ENCODE measurements around the gene FREM1.

Gene FREM1

GRCh38 chr9:14899042-14899814 is 11.0 kb downstream of the FREM1 start:
- H3K27ac ChIP-seq (ENCODE audit: low read depth, low read length), result no peak overlapping the region
- H3K27me3 ChIP-seq (ENCODE audit: insufficient read depth, low read length), result no peaks in the 10 kb centered on the region; the same call in 1 of the 2 replicates
- H2AFZ ChIP-seq (ENCODE audit: low read length, unreplicated experiment), result peak overlapping the region; percentile 9
- no peaks in the 10 kb centered on the region for H3K36me3 ChIP-seq (ENCODE audit: insufficient read depth, low read length)
- H3K4me1 ChIP-seq (ENCODE audit: control insufficient read depth, insufficient read depth, low read length, unreplicated experiment), result no peaks in the 10 kb centered on the region
- peak overlapping the region; percentile 21; the same call in 1 of the 2 replicates for H3K4me3 ChIP-seq (ENCODE audit: low read depth, low read length)
- no peaks in the 10 kb centered on the region for H3K79me2 ChIP-seq (ENCODE audit: control insufficient read depth, insufficient read depth, low read length, unreplicated experiment)

GRCh38 chr9:14895806-14896205 is 14.4 kb downstream of the FREM1 start:
- Histone ChIP-seq H3K79me2 (ENCODE audit: control insufficient read depth, insufficient read depth, low read length, unreplicated experiment) (no peaks in the 10 kb centered on the region), H3K36me3 (ENCODE audit: insufficient read depth, low read length) (no peaks in the 10 kb centered on the region), H3K27ac (ENCODE audit: low read depth, low read length) (no peak overlapping the region), H3K4me1 (ENCODE audit: control insufficient read depth, insufficient read depth, low read length, unreplicated experiment) (no peaks in the 10 kb centered on the region), H3K4me3 (ENCODE audit: low read depth, low read length) (no peak overlapping the region), H2AFZ (ENCODE audit: low read length, unreplicated experiment) (no peak overlapping the region), H3K27me3 (ENCODE audit: insufficient read depth, low read length) (no peaks in the 10 kb centered on the region; the same call in 1 of the 2 replicates)

- no peaks in the 10 kb centered on the region for H3K4me1 ChIP-seq (ENCODE audit: control insufficient read depth, insufficient read depth, low read length, unreplicated experiment)
- H3K4me3 ChIP-seq (ENCODE audit: low read depth, low read length), result no peak overlapping the region
- no peaks in the 10 kb centered on the region for H3K36me3 ChIP-seq (ENCODE audit: insufficient read depth, low read length)
- no peaks in the 10 kb centered on the region for H3K27me3 ChIP-seq (ENCODE audit: insufficient read depth, low read length)
- no peaks in the 10 kb centered on the region for H3K79me2 ChIP-seq (ENCODE audit: control insufficient read depth, insufficient read depth, low read length, unreplicated experiment)
- no peak overlapping the region for H3K27ac ChIP-seq (ENCODE audit: low read depth, low read length)
- no peak overlapping the region for H2AFZ ChIP-seq (ENCODE audit: low read length, unreplicated experiment)
Observed at GRCh38 chr9:14893280-14893679, 16.9 kb downstream of the FREM1 start.

GRCh38 chr9:14891332-14891731 is 18.9 kb downstream of the FREM1 start:
- Histone ChIP-seq H3K79me2 (ENCODE audit: control insufficient read depth, insufficient read depth, low read length, unreplicated experiment) (no peaks in the 10 kb centered on the region), H3K4me3 (ENCODE audit: low read depth, low read length) (no peak overlapping the region), H3K27ac (ENCODE audit: low read depth, low read length) (no peak overlapping the region), H3K36me3 (ENCODE audit: insufficient read depth, low read length) (no peaks in the 10 kb centered on the region), H3K27me3 (ENCODE audit: insufficient read depth, low read length) (no peaks in the 10 kb centered on the region), H2AFZ (ENCODE audit: low read length, unreplicated experiment) (no peak overlapping the region), H3K4me1 (ENCODE audit: control insufficient read depth, insufficient read depth, low read length, unreplicated experiment) (no peaks in the 10 kb centered on the region)

- Histone ChIP-seq H3K4me1 (ENCODE audit: control insufficient read depth, insufficient read depth, low read length, unreplicated experiment) (no peaks in the 10 kb centered on the region), H3K27me3 (ENCODE audit: insufficient read depth, low read length) (no peaks in the 10 kb centered on the region), H3K4me3 (ENCODE audit: low read depth, low read length) (no peak overlapping the region), H3K36me3 (ENCODE audit: insufficient read depth, low read length) (no peaks in the 10 kb centered on the region), H3K27ac (ENCODE audit: low read depth, low read length) (no peak overlapping the region), H3K79me2 (ENCODE audit: control insufficient read depth, insufficient read depth, low read length, unreplicated experiment) (no peaks in the 10 kb centered on the region), H2AFZ (ENCODE audit: low read length, unreplicated experiment) (no peak overlapping the region)
Observed at GRCh38 chr9:14889451-14889850, 20.8 kb downstream of the FREM1 start.

- Histone ChIP-seq H3K27me3 (ENCODE audit: insufficient read depth, low read length) (no peaks in the 10 kb centered on the region), H2AFZ (ENCODE audit: low read length, unreplicated experiment) (no peak overlapping the region), H3K4me3 (ENCODE audit: low read depth, low read length) (no peak overlapping the region), H3K79me2 (ENCODE audit: control insufficient read depth, insufficient read depth, low read length, unreplicated experiment) (no peaks in the 10 kb centered on the region), H3K27ac (ENCODE audit: low read depth, low read length) (no peak overlapping the region), H3K36me3 (ENCODE audit: insufficient read depth, low read length) (no peaks in the 10 kb centered on the region), H3K4me1 (ENCODE audit: control insufficient read depth, insufficient read depth, low read length, unreplicated experiment) (no peaks in the 10 kb centered on the region)
Observed at GRCh38 chr9:14888875-14889274, 21.4 kb downstream of the FREM1 start.

GRCh38 chr9:14888272-14888671 is 22.0 kb downstream of the FREM1 start:
- no peaks in the 10 kb centered on the region for H3K27me3 ChIP-seq (ENCODE audit: insufficient read depth, low read length)
- no peaks in the 10 kb centered on the region for H3K79me2 ChIP-seq (ENCODE audit: control insufficient read depth, insufficient read depth, low read length, unreplicated experiment)

GRCh38 chr9:14887149-14887548 is 23.1 kb downstream of the FREM1 start:
- Histone ChIP-seq H3K27me3 (ENCODE audit: insufficient read depth, low read length) (no peaks in the 10 kb centered on the region), H2AFZ (ENCODE audit: low read length, unreplicated experiment) (no peak overlapping the region), H3K27ac (ENCODE audit: low read depth, low read length) (no peak overlapping the region), H3K4me1 (ENCODE audit: control insufficient read depth, insufficient read depth, low read length, unreplicated experiment) (no peaks in the 10 kb centered on the region), H3K4me3 (ENCODE audit: low read depth, low read length) (no peak overlapping the region), H3K36me3 (ENCODE audit: insufficient read depth, low read length) (no peaks in the 10 kb centered on the region), H3K79me2 (ENCODE audit: control insufficient read depth, insufficient read depth, low read length, unreplicated experiment) (no peaks in the 10 kb centered on the region)

More at GRCh38 chr9:14888272-14888671, 22.0 kb downstream of the FREM1 start:
- Histone ChIP-seq H2AFZ (ENCODE audit: low read length, unreplicated experiment) (no peak overlapping the region), H3K36me3 (ENCODE audit: insufficient read depth, low read length) (no peaks in the 10 kb centered on the region), H3K4me3 (ENCODE audit: low read depth, low read length) (no peak overlapping the region), H3K27ac (ENCODE audit: low read depth, low read length) (no peak overlapping the region), H3K4me1 (ENCODE audit: control insufficient read depth, insufficient read depth, low read length, unreplicated experiment) (no peaks in the 10 kb centered on the region)

- H3K27ac ChIP-seq (ENCODE audit: low read depth, low read length), result no peak overlapping the region
- no peaks in the 10 kb centered on the region for H3K36me3 ChIP-seq (ENCODE audit: insufficient read depth, low read length)
- no peaks in the 10 kb centered on the region for H3K4me1 ChIP-seq (ENCODE audit: control insufficient read depth, insufficient read depth, low read length, unreplicated experiment)
- no peaks in the 10 kb centered on the region for H3K79me2 ChIP-seq (ENCODE audit: control insufficient read depth, insufficient read depth, low read length, unreplicated experiment)
- H3K4me3 ChIP-seq (ENCODE audit: low read depth, low read length), result no peak overlapping the region
- H2AFZ ChIP-seq (ENCODE audit: low read length, unreplicated experiment), result no peak overlapping the region
- H3K27me3 ChIP-seq (ENCODE audit: insufficient read depth, low read length), result peaks cover 9% of the 10 kb centered on the region; the same call in 1 of the 2 replicates
Observed at GRCh38 chr9:14883310-14883944, 26.8 kb downstream of the FREM1 start.

GRCh38 chr9:14882090-14882489 is 28.1 kb downstream of the FREM1 start:
- Histone ChIP-seq H3K4me1 (ENCODE audit: control insufficient read depth, insufficient read depth, low read length, unreplicated experiment) (no peaks in the 10 kb centered on the region), H3K4me3 (ENCODE audit: low read depth, low read length) (no peak overlapping the region), H3K27ac (ENCODE audit: low read depth, low read length) (no peak overlapping the region), H2AFZ (ENCODE audit: low read length, unreplicated experiment) (no peak overlapping the region), H3K27me3 (ENCODE audit: insufficient read depth, low read length) (peaks cover 14% of the 10 kb centered on the region), H3K36me3 (ENCODE audit: insufficient read depth, low read length) (no peaks in the 10 kb centered on the region), H3K79me2 (ENCODE audit: control insufficient read depth, insufficient read depth, low read length, unreplicated experiment) (no peaks in the 10 kb centered on the region)

GRCh38 chr9:14881006-14881405 is 29.2 kb downstream of the FREM1 start:
- Histone ChIP-seq H3K4me1 (ENCODE audit: control insufficient read depth, insufficient read depth, low read length, unreplicated experiment) (no peaks in the 10 kb centered on the region), H3K79me2 (ENCODE audit: control insufficient read depth, insufficient read depth, low read length, unreplicated experiment) (no peaks in the 10 kb centered on the region), H3K27me3 (ENCODE audit: insufficient read depth, low read length) (peaks cover 14% of the 10 kb centered on the region), H3K36me3 (ENCODE audit: insufficient read depth, low read length) (no peaks in the 10 kb centered on the region), H3K4me3 (ENCODE audit: low read depth, low read length) (no peak overlapping the region), H3K27ac (ENCODE audit: low read depth, low read length) (no peak overlapping the region), H2AFZ (ENCODE audit: low read length, unreplicated experiment) (no peak overlapping the region)

Measured in ACC112 (cell line).